Activated T-cell treated with anti-CD3 and anti-CD28 coated beads, Interleukin-2, amount 50 U/mL, for 1 hour (primary cell): Measurements from ENCODE around the gene LPAR1.

ENCODE experiments used
- DNase-seq: peaks from one replicate; pipeline ENCODE4 v3.0.0-alpha.2; 2020

The LPAR1 gene

DNA sequence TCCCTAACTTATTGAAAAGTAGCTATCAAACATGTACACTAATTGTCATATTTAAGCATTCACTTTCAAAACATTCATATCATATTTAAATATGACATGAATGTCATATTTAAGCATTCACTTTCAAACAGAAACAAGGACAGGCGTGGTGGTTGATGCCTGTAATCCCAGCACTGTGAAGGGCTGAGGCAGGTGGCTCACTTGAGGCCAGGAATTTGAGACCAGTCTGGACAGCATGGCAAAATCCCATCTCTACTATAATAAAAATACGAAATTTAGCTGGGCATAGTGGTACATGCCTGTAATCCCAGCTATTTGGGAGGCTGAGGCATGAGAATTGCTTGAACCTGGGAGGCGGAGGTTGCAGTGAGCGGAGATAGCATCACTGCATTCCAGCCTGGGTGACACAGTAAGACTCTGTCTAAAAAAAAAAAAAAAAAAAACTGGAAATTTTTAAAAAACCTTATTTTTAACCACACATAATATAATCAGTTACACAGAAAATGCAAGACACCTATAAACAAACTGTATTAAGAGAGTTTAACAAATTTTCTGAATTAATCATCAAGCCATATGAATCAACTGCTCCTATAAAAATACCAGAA is 88.1 kb downstream of the LPAR1 start:
- no peak for DNase-seq

DNA sequence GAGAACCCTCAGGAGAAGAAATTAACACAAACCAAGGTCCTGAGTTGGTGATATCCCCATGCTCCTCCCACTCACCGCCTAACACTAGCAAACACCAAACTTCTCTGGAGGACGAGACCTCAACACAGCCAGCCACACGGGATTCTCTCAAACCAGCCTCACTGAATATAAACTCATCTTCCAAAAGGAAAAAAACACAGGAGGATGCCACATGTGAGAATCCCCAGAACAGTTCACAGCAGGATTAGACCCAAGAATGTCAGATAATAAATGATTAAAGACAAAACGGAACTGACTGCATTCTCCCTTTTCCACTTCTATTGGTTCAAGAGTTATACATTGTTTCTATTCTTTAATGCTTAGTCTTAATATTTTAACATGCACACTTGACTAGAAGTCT is 89.2 kb downstream of the LPAR1 start:
- no peak for DNase-seq

DNA sequence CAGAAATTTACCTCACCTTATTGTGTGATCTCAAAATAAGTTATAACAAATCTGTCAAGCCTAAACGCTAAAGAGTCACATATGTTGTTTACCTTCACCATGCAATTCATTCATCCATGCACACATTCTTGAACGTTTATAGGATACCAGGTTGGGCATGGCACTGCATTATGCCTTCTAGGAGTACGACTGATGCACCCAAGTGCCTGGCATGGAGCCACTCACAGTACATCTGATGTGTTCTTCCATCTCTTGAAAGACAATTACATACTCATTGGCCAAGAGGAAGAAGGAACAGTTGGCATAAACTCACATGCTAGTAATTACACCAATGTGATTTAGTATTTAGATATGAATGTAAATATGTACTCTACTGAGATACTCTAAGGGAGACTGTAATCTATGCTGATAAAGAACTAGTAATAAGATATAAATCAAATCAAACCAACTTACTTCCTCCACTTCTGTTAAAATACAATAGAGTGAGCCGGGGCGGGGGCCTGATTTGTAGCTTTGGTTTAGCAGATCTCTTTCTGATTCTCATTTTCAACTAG is 90.7 kb downstream of the LPAR1 start:
- DNase-seq = no peak

DNA sequence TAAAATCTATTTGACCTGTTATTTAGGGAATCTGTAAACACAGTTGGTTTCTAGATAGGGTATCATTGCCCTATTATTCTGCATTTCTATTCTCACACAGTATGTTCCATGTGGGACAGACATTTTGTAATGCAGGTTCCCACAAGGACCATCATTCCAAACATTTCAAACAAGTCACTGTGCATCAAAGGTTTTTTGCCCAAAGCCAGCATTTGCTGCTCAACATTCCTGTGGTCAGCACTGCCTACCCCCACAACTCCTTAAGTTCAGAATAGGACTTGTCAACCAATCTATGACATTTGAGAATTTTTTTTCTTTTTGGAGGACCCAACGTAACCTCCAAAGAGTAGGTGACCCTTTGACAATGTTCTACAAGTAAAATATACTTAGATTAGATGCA is 95.7 kb downstream of the LPAR1 start:
- no peak for DNase-seq

DNA sequence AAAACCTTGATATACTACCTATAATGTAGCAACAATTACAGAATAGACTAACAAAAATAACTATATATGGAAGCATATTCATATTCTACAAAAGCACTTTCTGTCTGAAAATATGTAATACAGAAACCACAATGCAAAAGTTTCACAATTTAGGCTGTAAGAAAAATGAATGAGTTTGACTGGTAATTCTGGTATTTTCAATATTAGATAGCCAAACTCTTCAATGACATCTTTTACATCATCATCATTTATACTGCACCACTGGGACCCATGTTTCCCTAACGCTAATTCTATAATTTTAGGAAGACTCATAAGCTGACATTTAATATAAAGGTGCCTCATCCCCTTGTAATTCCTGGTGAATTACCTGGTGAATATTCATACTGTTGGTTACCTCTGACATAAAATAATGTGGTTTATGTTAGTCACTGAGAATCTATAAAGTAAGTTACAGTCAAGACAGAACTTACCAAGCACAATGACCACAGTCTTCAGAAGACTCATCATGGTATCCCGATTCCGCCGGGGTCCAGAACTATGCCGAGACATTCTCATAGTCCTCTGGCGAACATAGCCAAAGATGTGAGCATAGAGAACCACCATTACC is 97.2 kb downstream of the LPAR1 start:
- no peak for DNase-seq

DNA sequence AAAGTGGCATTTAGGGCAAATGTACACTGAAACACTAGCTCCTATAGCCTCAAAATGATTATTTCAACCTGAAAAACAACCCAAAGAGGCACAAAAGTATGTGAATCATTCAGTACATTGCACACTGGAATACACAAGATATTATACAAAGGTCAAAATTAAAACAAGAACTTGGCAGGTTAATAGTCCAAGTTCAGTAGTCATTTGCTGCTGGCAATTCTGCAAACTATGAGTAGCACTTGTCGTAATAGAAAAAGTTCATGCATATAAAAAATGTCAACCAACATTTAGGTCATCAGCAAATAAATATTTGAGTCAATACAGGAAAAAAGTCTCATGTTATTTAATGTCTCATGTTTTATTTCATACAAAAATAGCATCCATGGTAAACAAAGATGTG is 98.7 kb downstream of the LPAR1 start:
- DNase-seq = no peak

DNA sequence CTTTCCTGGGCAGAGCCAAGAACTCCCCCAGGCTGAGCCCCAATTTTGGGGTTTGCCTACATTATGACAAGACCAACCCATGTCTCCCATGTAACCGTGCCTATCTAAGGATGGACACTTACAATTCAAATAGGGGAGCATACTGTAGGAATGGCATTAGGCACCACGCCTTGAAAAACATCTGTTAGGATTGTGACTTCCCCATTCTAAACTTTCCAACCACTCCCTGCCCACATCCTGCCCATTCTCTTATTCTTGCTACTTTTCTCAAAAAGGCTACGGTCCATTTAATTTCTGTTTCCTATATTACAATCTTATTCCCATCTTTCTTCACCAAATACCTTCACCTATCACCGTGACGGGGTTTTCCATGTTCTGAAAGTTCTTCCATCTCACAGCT is 99.2 kb downstream of the LPAR1 start:
- no peak for DNase-seq

DNA sequence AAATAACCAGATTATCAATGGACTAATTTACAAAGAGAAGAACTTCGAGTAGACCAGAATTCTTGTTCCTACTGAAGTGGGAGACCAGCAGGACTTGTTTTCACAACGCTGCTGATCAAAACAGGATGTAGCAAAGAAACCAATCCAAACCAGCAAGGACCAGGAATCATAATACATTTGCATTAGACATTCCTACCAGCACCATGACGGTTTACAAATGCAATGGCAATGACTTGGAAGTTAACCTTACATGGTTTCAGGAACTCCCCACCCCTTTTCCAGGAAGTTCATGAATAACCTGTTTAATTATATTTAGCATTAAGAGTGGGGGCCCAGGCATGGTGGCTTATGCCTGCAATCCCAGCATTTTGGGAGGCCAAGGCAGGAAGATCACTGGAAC is 100.0 kb downstream of the LPAR1 start:
- DNase-seq = no peak

DNA sequence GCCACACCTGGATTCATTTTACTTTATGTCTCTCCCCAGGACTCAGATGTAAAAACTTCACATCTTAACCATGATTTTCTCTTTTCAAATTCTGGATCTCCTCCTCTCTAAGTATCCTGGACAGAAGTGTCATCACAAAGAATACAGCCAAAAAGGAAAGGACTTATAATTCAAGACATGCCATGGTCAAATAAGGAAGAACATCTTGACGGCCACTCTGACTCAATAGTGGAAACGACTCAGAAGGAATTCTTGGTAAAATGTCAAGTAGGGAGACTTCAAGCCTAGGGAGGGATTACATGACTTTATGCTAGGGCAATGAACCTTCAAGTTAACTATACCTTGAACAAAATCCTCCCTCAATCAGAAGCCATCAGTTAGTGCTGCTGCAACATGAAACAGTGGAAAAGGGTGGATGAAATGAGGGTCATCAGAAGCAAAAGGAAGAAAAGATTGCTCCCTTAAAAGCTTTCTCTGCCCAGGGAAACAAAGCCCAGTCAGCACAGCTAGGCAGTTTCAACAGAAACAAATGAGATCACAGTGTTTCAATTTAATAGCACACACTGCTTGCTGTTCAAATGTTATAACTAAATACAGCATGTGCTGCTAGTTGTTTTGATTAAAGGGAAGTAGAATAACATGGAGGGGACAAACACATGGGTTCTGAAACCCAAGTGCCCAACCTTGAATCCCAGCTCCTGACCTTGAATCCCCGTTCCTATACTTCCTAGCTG is 101.4 kb downstream of the LPAR1 start:
- no peak for DNase-seq

DNA sequence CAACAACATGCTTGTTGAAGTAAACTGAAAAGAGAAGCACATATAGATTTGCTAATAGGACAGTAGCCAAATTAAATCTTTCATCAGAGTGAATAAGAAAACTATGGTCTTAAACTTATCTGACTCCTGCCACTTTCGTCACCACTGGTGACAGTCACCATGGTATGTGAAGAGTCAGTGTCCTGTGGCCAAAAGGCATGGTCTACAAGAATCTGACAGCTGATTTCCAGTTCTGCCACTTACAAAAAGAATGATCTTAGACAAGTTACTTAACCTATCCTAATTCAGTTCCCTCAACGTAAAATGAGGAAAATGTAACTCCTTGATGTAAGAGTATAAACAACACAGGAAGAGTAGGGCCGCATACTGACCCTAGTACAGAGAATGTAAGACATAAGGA is 102.0 kb downstream of the LPAR1 start:
- no peak for DNase-seq

DNA sequence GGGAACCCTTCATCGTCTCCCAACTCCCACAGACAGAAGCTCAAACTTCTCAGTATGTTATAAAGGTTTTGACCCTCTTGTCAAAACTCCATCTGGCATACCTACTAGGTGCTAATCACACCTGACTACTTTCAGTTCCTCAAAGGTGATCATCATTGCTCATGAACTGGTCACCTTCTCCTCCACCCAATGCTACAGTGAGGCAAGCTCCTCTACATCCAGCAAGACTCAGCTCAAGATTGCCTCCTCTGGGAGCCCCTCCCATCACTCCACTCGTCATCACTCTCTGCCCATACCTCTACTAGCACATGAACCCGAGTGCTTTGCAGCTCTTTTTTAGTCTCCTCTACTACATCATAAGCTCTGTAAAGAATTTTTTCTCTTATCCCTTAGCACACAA is 102.4 kb downstream of the LPAR1 start:
- no peak for DNase-seq

DNA sequence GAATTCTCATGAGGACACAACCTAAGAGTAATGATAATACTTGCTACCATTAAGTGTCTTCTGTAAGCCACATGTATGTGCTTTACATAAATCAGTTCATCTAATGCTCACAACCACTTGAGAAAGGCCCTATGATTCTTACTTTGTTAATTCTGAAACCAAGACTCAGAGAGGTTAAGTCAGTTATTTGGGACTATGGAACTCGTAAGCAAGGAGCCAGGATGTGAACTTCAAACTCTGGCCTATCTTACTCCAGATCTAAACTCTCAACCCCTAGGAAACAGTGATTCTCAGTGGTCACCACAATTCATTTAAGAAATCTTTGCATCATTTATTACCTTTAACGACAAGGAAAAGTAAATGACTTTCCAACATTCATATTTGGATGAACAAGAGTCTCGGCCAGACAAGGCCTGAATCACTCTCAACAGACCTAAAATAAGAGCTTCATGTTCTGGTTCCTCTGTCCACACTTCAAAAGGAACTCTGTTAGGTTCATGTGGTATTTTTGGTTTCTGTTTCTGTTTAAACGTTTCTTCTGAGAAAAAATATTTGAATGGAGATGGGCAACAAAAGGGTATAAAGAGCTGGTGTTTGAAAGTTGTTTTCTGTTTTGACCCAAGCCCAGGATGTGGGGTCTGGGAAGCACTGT is 104.8 kb downstream of the LPAR1 start:
- DNase-seq = no peak

DNA sequence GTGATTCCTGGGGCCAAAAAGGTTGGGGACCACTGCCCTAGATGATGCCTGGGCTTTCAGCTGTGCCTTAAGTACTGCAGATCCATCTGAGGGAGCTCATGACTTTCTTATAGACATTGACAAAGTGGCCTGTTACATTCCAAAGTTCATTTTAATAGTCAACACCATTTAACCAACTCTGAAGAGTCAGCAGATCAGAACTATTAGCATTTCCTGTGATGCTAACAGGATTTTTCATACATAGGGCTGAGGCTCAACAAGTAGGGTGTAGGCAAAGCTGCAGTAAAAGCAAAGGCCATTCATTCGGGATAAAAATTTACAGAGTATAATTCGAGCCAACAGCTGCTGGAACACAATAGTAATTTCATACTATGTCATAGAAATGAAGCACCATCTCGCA is 105.4 kb downstream of the LPAR1 start:
- no peak for DNase-seq

DNA sequence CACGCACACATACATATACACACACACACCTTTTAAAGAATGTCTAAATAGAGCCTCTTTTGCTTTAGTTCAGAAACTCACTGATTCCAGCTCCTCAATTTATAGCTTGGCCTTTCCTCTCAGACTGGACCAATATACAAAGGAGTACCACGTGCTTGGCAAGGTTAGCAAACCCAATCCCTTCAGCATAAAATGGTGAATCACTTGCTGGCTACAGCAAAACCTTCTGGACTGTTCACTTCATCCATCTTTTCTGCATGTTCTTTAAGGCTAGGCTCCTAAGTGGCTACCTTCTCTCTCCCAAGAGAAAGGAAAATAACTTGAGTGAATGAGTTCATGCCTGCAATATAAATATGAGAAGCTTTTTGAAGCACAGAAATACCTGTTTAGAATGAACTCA is 109.7 kb downstream of the LPAR1 start:
- no peak for DNase-seq

DNA sequence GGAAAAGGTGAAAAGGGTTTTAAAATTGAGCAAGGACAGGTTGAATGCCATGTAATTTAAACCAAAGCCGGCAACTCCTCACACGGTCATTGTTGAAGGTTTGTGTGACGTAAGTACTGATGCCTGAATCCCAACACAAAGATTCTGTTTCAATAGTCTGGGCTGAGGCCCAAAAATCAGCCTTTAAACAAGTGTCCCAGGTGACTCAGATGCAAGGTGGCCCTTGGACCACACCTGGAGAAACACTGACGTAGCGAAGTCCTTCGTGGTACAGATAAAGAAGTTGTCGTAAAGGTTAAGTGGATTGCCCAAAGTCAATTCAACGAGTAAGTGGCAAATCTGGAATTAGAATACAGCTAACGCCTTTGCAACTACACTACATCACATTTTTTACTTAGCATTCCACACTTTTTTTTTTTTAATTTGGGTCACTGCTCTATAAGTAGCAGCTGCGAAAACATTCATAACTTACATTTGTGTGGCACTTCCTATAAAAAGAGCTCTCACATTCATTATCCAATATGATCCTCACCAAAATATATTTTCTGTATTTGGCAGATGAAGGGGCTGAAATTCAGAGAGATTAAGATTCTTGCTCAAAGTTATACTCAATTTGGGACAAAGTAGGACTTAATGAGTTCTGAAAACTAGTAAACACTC is 111.3 kb downstream of the LPAR1 start:
- DNase-seq = no peak

DNA sequence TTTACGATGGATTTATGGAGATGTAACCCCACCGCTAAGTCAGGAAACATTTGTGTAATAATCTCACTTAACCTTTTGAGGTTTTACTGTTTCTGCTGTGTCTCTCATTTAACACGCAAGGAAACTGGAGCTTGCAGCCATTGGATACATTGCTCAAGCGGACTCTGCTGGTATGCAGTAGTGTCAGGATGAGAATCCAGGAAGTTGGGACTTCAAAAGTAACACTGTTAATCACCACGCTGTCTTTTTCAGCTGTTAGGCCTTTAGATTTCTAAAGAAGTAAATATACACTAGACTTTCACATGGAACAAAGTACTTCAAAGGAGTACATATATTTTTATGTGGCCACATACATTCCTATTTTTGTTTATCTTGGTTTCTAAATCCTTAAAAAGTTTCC is 114.7 kb downstream of the LPAR1 start:
- no peak for DNase-seq

DNA sequence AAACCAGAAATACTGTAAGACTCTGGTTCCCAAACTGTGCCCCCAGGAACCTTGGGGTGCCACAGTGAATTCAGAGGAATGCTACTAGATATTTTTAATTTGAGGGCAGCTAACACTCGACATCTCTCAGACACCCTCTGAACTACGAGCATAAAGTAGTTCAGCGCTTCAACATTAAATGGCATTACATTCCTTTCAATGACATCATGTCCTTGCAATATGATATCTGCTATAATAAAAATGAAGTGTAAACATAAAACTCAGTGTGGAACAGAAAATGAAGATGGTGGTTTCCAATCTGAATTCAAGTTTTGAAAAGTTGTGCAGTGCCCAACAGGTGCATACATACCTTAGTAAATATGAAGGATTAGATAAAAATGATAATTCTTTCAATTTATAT is 116.1 kb downstream of the LPAR1 start:
- DNase-seq = no peak

DNA sequence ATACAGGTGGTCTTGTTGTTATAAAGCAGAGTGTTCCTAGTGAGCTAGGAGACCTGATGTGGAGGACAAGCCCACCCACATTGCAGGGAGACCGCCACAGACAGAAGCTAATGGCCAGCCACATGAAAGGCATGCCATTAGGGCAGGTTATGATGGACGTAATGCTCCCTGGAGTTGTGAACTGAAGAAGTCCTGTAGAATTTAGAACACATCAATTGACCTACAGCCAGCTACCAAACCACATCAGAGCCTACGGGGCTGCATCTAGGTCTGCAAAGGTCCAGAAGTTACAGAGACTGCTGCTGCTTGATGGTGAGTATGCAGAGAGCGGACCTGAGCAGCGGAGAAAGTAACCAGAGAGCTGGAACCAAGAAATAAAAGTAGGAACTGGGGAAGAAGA is 116.6 kb downstream of the LPAR1 start:
- no peak for DNase-seq

DNA sequence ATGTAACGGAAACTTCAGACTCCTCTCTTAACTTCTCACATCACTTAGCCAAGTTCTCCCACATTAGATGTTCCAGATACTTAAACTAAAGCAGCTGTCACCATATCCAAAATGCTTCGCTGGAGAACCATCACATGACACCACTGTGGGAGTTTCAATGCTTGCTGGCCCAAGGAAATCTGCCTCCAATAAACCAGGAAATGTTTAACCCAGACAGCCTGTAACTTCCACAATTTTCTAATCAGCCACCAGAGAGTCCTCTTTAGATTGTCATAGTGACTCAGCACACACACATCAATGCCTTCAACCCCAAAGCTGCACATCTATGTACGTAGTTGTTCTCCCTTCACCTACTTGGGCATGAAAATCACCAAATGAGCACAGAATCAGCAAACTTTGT is 118.7 kb downstream of the LPAR1 start:
- no peak for DNase-seq

DNA sequence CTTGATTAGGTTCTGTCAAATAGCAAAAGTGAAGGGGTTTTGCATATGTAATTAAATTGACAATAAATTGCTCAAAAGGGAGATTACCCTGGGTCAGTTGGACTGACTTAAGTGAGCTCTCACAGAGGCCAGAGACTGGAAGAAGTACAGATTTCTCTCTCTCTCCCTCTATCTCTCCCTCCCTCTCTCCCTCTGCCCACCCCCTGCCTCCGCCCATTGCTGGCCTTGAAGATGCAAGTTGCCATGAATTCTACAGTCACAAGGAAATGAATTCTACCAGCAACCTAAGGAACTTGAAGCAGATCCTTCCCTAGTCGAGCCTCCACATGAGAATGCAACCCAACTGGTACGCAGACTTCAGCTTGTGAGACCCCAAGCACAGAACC is 119.2 kb downstream of the LPAR1 start:
- no peak for DNase-seq

DNA sequence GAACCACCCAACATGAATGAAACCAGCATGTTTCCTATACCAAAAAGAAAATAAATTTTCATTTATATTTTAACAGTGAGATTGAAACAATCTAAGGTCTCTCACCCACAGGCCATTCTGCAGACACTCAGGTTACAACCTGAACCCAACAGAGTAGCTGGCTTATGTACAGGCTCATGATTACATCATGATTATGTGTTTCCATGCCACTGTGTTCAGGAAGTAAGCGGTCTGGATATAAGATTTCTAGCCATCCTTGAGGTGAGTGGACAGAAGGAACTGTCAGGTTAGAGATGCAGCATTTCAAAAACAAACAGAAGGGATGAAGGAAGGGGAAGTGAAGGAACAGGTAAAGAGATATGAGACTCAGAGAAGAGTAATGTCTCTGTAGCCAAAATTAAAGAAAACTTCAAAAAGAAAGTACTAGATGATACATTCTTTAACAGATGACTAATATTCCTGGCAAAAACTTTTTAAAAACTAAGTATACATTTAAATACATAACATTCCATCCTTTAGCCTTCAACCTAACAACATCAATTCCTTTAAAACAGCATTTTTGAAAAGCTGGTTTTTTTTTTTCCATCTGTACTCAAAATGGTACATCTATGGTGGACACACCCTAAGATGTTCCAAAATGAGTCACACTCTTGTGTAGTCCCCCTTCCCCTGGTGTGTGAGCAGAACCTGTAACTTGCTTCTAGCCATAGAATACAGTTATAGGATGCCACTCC is 119.8 kb downstream of the LPAR1 start:
- DNase-seq = no peak

DNA sequence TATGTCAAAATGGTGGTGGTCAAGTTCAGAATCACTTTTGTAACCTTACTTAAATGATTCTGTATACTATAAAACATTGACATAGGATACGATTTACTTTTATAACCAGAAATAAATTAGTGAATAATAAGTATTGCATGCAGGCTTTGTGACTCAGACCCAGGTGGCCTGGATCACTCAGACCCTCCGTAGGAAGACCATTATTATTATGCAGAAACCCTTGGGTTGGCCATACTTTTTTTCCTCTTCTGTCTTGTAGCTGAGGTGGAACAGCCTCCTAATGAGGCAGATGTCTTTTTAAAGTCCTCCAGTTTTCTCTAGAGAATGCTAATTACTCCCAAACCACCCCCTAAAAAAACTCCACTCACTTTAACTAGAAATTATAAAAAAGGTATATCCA is 121.9 kb downstream of the LPAR1 start:
- DNase-seq = no peak
